Endothelial cell of umbilical vein (primary cell): ENCODE results near the gene ACTN1. TPM values are rescaled to one million over a fixed set of nuclear protein-coding genes. Genes with fewer than 3 reads are reported as not detected.

Experiments used
- BruUV-seq: library from RNA; stranded (reverse); fragments of 400-500 nt; replicated peaks from 2 replicates; lab custom pipeline; 2021; lab: Mats Ljungman, UMichigan
- CTCF ChIA-PET: fragments of 300-600, 350-600 bp; sonication (Branson Sonifier 250); formaldehyde crosslinking; loops from one replicate; lab custom pipeline; 2021; ENCODE audit warnings: antibody characterized with exemption, inconsistent platforms; lab: Charles Lee
- POLR2A ChIA-PET: fragments of 300-600, 350-600 bp; sonication (Branson Sonifier 250); formaldehyde crosslinking; loops from one replicate; lab custom pipeline; 2021; ENCODE audit warnings: antibody characterized with exemption, inconsistent platforms; lab: Charles Lee
- DNase-seq: peaks from one replicate; pipeline ENCODE4 v3.0.0-alpha.2; 2011; ENCODE audit warnings: low read depth, low spot score
- FAIRE-seq: peaks from 2 replicates; lab custom pipeline; 2011; peaks lifted over from hg19 to GRCh38; lab: Jason Lieb, UNC
- H2AFZ ChIP-seq: 2 replicates; pipeline ENCODE4 v1.6.0; 2012; ENCODE audit warnings: low read depth, low read length, control low read depth, inconsistent platforms
- H3K27ac ChIP-seq: 2 replicates; pipeline ENCODE4 v1.5.1; 2011; ENCODE audit warnings: low read depth, mild to moderate bottlenecking, control low read depth, low read length, moderate library complexity; ENCODE audit not compliant: insufficient read depth
- H3K27me3 ChIP-seq, 2 experiments: 2 replicates each; pipeline versions ENCODE4 v1.6.0 to v1.6.1; 2011; ENCODE audit warnings: low read length in 2 of 2, mixed read lengths in 1 of 2; ENCODE audit not compliant: control insufficient read depth in 2 of 2, insufficient read depth in 2 of 2
- H3K36me3 ChIP-seq, 2 experiments: 2 replicates in 1 of 2; 3 replicates in 1 of 2; pipeline ENCODE4 v1.5.1; 2011; ENCODE audit warnings: low read length in 2 of 2, mild to moderate bottlenecking in 1 of 2, moderate library complexity in 1 of 2; ENCODE audit not compliant: control insufficient read depth in 2 of 2, insufficient read depth in 2 of 2; ENCODE audit errors: extremely low read depth in 1 of 2
- H3K4me1 ChIP-seq: 3 replicates; pipeline ENCODE4 v1.5.1; 2011; ENCODE audit warnings: mild to moderate bottlenecking, low read length; ENCODE audit not compliant: control insufficient read depth, insufficient read depth; ENCODE audit errors: extremely low read depth
- H3K4me2 ChIP-seq: 2 replicates; pipeline ENCODE4 v1.6.1; 2011; ENCODE audit warnings: low read length, control low read depth, mixed read lengths; ENCODE audit not compliant: insufficient read depth
- H3K4me3 ChIP-seq, 3 experiments: fragments of 200-600 bp in 1 of 3; sonication (generic), shearing (Covaris generic) in 1 of 3; replicated peaks in 1 of 3; 2 replicates each; pipeline ENCODE4 v1.5.1; 2011 to 2016; ENCODE audit warnings: control low read depth in 3 of 3, low read length in 3 of 3, mild to moderate bottlenecking in 2 of 3, inconsistent platforms in 1 of 3, low read depth in 1 of 3, moderate library complexity in 1 of 3; ENCODE audit not compliant: insufficient read depth in 1 of 3
- H3K79me2 ChIP-seq: 2 replicates; pipeline ENCODE4 v1.6.0; 2012; ENCODE audit warnings: low read length, inconsistent platforms; ENCODE audit not compliant: control insufficient read depth, insufficient read depth
- H3K9ac ChIP-seq: replicated peaks from 2 replicates; pipeline ENCODE3; 2011; ENCODE audit warnings: low read length, control low read depth; ENCODE audit not compliant: insufficient read depth; ENCODE audit errors: extremely low read depth
- H3K9me1 ChIP-seq: replicated peaks from 3 replicates; pipeline ENCODE4 v1.6.0; 2011; ENCODE audit warnings: mild to moderate bottlenecking, low read length; ENCODE audit not compliant: control insufficient read depth, insufficient read depth; ENCODE audit errors: extremely low read depth
- H3K9me3 ChIP-seq: replicated peaks from 2 replicates; pipeline ENCODE4 v1.5.1; 2012; ENCODE audit warnings: low read length, inconsistent platforms; ENCODE audit not compliant: control insufficient read depth, insufficient read depth
- H4K20me1 ChIP-seq: replicated peaks from 2 replicates; pipeline ENCODE3; 2011; ENCODE audit warnings: mild to moderate bottlenecking, low read length; ENCODE audit not compliant: control insufficient read depth, insufficient read depth; ENCODE audit errors: extremely low read depth
- EZH2 ChIP-seq: IDR thresholded peaks from 2 replicates; pipeline ENCODE4 v1.6.1; 2012; ENCODE audit warnings: borderline replicate concordance, low read depth, mild to moderate bottlenecking, moderate library complexity, low read length, inconsistent platforms; ENCODE audit not compliant: severe bottlenecking
- GATA2 ChIP-seq: IDR thresholded peaks from 2 replicates; pipeline ENCODE4 v1.7.0; 2011; ENCODE audit warnings: low read depth, mild to moderate bottlenecking, moderate library complexity, mixed read lengths, low read length; ENCODE audit not compliant: insufficient read length, insufficient read depth
- JUN ChIP-seq: IDR thresholded peaks from 2 replicates; pipeline ENCODE4 v1.6.1; 2011; ENCODE audit warnings: borderline replicate concordance, low read depth; ENCODE audit not compliant: insufficient read length, insufficient read depth
- MAX ChIP-seq: IDR thresholded peaks from 2 replicates; pipeline ENCODE4 v1.6.1; 2011; ENCODE audit not compliant: insufficient read depth, insufficient read length
- MYC ChIP-seq: IDR thresholded peaks from one replicate; pipeline ENCODE4 v1.6.1; 2011; ENCODE audit warnings: mild to moderate bottlenecking, low read depth, low read length
- POLR2AphosphoS5 ChIP-seq: IDR thresholded peaks from 2 replicates; pipeline ENCODE4 v1.6.1; 2012; ENCODE audit warnings: low read depth, mild to moderate bottlenecking, control low read depth, low read length, moderate library complexity; ENCODE audit not compliant: insufficient read depth
- dilution Hi-C: fragments of 300-500 bp; cut with MboI; formaldehyde crosslinking; loops from one replicate; pipeline ENCODE4 v1.15.0; 2019; ENCODE audit warnings: low sequenced_read_pairs; ENCODE audit not compliant: extremely low pct_ligation_motif_present
- intact Hi-C: fragments of 100-400 bp; cut with micrococcal nuclease; formaldehyde crosslinking; loops from one replicate; pipeline ENCODE4 v1.10.0; 2022
- polyA plus RNA-seq, 4 experiments: library from polyadenylated mRNA; depleted of rRNA in 3 of 4; stranded (reverse) in 3 of 4; unstranded in 1 of 4; fragments of >200 nt; gene quantifications; 2 replicates each; pipeline versions ENCODE4 v1.2.1 to v1.2.3, GENCODE V29; 2011 to 2012; ENCODE audit warnings: missing spikeins in 1 of 4
- total RNA-seq: library from RNA; stranded (reverse); gene quantifications from 2 replicates; pipeline ENCODE4 v1.2.3, GENCODE V29; 2021

The ACTN1 gene
- total and polyA plus RNA-seq, 2 donors (not counting 3 experiments of a cell fraction or from before 2014, with no cell fraction given): 442 to 463 TPM

GRCh38 chr14:68886109-68886434 is 93.0 kb downstream of the ACTN1 start:
- Histone ChIP-seq H3K9ac (no peak overlapping the region), H3K79me2 (peaks cover 6% of the 10 kb centered on the region), H4K20me1 (no peaks in the 10 kb centered on the region), H3K27ac (no peak overlapping the region), H3K9me1 (no peaks in the 10 kb centered on the region), H3K27me3 (no peaks in the 10 kb centered on the region), H3K4me1 (peaks cover 11% of the 10 kb centered on the region), H3K4me3 (no peak overlapping the region), H3K36me3 (peaks cover 53 to 75% of the 10 kb centered on the region in 2 experiments), H3K9me3 (no peaks in the 10 kb centered on the region), H3K4me2 (no peak overlapping the region), H2AFZ (no peak overlapping the region)
- no peak for TF ChIP-seq GATA2
- no peak for TF ChIP-seq JUN
- TF ChIP-seq POLR2AphosphoS5: no peak
- TF ChIP-seq EZH2: no peak
- TF ChIP-seq MYC: no peak
- ChIA-PET POLR2A (no interaction called here), CTCF (interaction anchor here (1.3 to 1.5 kb wide), 2 partner anchors 215 to 243 kb away, joined by 3 to 4 read pairs; no protein-coding TSS in a partner anchor)
- DNase-seq (peak; percentile 24), FAIRE-seq (peak; percentile 60)
- dilution Hi-C loops (no loop called here), intact Hi-C loops (no loop called here)
- no TSS peak for BruUV-seq

GRCh38 chr14:68885226-68886108 is 93.6 kb downstream of the ACTN1 start:
- Histone ChIP-seq H3K36me3 (peaks cover 53 to 75% of the 10 kb centered on the region in 2 experiments), H4K20me1 (no peaks in the 10 kb centered on the region), H3K79me2 (peaks cover 6% of the 10 kb centered on the region), H3K9me1 (no peaks in the 10 kb centered on the region), H3K9ac (no peak overlapping the region), H2AFZ (no peak overlapping the region), H3K4me2 (no peak overlapping the region), H3K27ac (no peak overlapping the region), H3K9me3 (no peaks in the 10 kb centered on the region), H3K27me3 (no peaks in the 10 kb centered on the region), H3K4me1 (peaks cover 13% of the 10 kb centered on the region), H3K4me3 (no peak overlapping the region)
- intact Hi-C loops (no loop called here), dilution Hi-C loops (no loop called here)
- TF ChIP-seq MAX (no peak), POLR2AphosphoS5 (peak; percentile 12), JUN (no peak), GATA2 (no peak), EZH2 (no peak)
- CTCF ChIA-PET: interaction anchor here (1.0 to 2.0 kb wide), 6 partner anchors 11 to 244 kb away, joined by 3 to 5 read pairs (median 4); no protein-coding TSS in a partner anchor
- no TSS peak for BruUV-seq
- POLR2A ChIA-PET: no interaction called here
- FAIRE-seq: no peak
- no peak for DNase-seq
